Activated T-helper 1 cell treated with Interleukin-2 at 50 U/mL for 16 hours (primary cell): Measurements from ENCODE around the gene BCL11A.

ENCODE experiments used
- DNase-seq: peaks from one replicate; pipeline ENCODE4 v3.0.0-alpha.2; 2020; ENCODE audit warnings: low read depth

BCL11A gene

GRCh38 chr2:60553495-60554073 lies at the start of gene BCL11A:
Gene BCL11A, minus strand, starts transcription at chr2:60553654. Its CDS starts 384 bp downstream, at chr2:60553270.
- no peak for DNase-seq

DNA sequence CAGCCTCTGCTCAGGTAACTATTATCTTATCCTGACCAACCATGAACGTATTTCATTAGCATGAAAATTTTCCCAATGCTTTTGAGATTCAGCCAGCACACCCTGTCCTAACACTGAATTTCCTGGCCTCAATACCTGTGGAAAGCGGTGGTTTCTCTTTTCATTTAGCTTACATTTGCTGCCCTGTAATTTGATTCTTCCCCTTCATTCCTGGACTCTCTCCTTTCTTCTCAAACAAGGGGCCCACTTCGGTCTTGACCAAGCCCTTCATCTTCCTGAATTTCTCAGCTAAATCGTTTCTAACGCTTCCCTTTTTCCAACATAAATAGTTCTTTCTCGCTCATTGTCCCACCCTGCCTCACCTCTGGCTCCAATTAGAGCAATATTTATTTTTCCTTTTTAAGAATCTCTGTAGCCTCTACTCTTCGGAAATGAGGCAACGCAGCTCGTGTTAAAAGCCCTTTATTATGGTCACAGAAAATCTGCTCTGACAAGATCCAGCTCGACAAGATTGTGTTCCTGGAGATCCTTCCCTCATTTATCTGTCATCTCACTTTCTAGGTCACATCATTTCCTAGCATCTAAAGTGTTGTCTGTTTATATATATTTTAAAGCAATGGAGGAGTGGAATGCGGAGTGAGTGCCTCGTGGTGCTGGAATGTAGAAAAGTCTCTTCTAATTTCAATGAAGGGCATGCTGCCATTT lies 49.5 kb upstream of the BCL11A start:
- no peak for DNase-seq

DNA sequence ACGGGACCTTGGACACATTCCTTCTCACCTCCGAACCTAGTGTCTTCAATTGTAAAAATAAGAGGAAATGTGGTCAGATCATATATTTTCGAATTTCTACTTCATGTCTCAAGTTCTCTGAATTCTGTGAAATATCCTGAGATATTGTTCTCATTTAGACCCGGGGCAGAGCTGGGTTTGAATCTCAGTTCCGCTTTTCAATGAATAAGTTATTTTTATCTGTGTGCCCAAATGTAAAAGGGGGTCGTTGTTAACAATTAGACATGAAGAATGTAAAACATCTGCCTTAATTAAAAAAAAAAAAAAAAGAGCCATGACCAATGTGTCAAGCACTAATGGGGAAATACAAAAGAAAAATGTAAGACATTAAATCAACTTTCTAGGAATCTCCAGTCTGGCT lies 48.9 kb upstream of the BCL11A start:
- DNase-seq, result no peak

- no peak for DNase-seq
These were observed 44.8 kb upstream of the BCL11A start for GRCh38 chr2:60598271-60598670.

- no peak for DNase-seq
These were observed 43.9 kb upstream of the BCL11A start for GRCh38 chr2:60597346-60597745.

DNA sequence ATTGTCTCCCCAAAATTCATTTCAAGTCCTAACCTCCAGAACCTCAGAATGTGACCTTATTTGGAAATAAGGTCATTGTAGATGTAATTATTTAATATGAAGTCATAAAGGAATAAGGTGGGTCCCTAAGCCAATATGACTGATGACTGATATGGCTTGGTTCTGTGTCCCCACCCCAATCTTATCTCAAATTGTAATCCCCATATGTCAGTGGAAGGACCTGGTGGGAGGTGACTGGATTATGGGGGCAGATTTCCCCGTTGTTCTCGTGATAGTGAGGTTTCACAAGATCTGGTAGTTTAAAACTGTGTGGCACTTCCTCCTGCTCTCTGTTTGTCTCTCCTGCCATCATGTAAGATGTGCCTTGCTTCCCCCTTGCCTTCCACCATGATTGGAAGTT lies 43.0 kb upstream of the BCL11A start:
- DNase-seq, result no peak

- DNase-seq, result no peak
These were observed 42.5 kb upstream of the BCL11A start for GRCh38 chr2:60595953-60596352.

DNA sequence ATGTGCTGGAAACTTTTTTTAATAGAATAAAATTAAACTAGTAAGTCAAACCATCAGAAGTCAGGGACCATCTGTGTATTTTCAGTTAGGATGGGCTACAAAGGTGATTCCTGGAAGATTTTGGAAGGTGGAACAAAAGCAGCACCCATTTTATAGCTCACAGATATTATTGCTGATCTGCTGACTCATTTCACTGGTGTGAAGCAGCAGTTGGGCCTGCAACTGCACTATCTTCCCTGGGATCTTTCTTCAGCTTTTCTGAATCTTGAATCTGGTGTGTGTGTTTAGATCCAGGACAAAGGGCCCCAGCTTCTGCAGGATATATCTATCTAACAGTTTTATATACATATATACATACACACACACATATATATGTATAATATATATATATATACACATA lies 35.6 kb upstream of the BCL11A start:
- no peak for DNase-seq

- DNase-seq, result no peak
These were observed 32.6 kb upstream of the BCL11A start for GRCh38 chr2:60586081-60586480.

- no peak for DNase-seq
These were observed 31.8 kb upstream of the BCL11A start for GRCh38 chr2:60585276-60585675.

DNA sequence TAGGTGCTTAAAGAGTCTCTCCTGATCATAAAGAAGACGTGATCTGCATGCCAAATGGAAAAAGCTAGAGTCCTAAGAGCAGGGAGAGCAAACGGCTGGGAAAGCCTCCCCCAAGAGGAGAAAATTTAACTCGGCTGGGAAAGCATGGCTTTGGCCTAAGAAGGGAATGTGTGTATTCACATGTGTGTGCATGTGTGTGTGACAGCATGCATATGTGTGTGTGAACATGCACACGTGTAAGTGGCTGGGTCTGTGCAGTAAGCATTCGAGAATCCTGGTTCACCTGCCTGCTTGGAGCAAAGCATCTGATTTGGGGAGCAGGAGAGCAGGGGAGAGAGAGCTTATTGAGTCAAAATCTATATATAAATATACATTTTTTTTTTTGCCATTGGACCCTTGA lies 30.1 kb upstream of the BCL11A start:
- no peak for DNase-seq

DNA sequence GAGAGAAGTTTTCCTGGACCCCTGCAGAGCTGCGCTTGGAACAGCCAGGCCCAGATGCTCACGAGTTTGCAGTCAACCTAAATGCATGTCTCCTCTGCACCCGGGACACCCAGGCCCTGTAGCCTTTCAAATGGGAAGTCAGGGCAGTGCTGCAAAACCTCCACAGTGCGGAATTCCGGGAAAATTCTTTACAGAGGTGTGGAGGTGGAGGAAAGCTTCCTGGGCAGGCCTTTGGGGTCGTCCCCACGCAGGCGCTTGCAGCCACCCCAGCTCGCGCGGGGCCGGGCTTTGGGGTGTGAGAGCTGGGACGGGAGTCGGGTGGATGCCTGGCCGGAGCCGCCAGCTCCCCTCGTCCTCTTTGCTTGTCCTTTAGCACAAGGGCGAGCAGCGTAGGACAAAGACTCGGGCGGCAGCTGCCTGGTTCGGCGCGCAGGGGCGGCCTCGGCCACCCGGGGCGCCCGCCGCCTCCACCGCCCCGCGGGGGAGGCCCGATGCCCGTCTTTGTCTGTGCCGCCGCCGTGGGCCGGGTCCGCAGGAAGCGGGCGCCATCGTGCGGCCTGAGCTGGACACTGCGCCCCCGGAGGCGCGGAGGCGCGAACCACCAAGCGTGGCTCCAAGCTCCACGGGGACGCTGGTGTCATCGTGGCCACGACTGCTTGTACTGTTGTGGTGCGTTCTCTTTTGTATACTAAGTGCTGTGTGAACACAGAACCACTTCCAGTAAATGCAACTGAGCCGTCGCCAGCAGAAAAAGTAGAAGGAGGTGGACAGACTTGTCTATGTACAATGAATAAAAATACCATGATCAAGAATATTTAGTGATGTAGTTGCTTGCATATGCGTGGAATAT lies 28.2 kb upstream of the BCL11A start:
- peak; percentile 26 for DNase-seq

DNA sequence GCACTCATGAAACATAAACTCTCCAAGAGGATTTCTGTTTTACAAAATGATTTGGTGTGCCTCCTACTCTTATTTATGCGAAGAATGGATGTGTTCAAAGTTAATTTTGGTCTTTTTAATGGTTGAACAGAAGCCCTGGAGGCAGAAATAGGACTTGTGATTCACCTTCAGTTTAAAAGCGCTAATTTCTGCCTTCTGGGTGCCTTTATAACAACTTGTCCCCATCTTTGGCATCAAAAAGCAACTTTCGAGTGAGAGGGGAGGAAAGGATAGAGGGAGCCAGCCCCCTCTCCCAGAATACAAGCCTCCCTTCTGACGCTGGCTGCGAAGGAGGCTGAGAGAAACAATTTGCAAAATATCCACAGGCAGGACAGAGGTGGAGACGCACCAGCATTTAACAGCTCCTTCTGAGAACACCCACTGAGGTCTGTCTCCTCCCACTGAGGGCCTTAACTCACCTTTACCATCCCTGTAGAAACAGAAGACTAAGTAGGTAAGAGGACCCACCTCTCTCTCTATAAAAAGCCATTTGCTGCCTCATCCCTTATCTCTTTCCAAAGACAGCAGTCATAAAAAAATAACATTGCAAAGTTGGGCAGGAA lies 24.3 kb upstream of the BCL11A start:
- DNase-seq, result no peak

GRCh38 chr2:60573251-60573650 lies 19.8 kb upstream of the BCL11A start:
- DNase-seq, result no peak

GRCh38 chr2:60570251-60570650 lies 16.8 kb upstream of the BCL11A start:
- DNase-seq, result no peak

DNA sequence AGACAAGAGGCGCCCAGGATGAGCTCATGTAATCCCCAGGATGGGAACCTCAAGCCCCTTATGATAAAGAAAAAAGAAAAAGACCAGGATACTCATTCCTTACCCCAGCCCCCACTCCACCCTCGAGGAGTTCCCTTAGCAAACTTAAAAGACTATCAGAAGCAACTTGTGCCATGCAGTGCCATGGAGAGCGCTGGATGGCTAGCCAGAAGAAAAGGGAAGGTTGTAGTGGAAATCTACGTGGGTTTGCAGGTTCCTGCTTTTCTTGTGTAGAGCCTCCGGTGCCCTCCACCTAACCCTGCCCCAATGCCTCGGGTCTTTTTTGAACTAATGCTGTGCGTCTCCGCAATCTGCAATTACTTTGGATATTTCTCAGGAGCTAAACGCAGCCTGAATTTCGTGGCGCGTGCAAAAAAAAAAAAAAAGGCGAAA lies 16.2 kb upstream of the BCL11A start:
- no peak for DNase-seq

DNA sequence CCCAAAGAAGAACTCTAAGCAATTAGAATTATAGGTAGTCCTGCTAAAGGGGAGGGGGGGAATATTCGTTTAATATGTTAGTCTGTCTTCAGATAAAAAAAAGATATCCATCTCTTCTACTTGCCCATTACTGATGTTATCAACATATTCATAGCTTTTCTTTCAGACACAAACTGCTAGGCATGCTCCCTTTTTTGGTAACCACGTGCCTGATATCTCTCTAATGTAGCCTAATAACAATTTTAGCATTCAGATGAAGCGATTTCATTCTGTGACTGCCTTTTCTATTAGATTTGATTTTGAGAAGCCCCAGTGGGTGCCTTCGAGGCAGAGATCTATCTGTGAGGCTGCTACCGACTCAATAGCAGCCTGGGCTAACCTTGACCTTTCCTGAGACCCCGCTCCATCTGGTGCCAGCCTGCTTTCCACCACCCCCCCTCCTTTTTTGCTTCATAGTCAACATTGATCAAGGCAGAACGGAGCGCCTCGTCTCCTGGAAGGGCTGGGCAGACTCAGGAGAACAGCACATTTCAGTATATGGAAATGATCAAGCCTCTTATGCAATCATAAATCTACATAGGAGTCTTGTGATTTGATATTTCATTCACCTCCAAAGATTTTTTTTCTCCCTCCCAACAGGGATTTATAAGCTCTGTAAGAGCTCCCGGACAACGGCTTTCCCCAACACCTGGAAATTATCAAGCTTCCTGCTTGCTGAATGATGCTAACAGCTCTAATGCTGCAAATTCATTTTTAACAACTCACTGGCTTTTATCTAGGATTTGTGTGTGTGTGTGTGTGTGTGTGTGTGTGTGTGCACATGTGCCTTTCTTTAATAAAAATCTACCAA lies 14.7 kb upstream of the BCL11A start:
- no peak for DNase-seq

DNA sequence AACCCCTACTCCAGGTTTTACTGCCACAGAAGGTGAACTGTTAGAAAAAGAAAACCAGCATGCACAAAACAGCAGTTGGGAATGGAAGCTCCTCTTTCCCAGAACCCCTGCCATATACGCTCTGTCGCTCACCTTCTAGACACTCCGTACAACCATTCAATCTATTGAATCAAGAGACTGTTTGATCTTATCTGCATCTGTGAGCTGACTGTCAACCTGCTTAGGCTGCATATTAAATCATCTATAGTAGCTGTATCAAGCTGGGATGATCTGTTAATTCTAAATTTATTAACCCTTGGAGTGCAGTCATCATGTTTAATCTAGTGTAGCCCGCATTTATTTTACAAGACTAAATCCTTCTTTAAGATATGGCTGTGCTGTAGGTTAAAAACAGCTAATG lies 13.6 kb upstream of the BCL11A start:
- DNase-seq, result no peak

DNA sequence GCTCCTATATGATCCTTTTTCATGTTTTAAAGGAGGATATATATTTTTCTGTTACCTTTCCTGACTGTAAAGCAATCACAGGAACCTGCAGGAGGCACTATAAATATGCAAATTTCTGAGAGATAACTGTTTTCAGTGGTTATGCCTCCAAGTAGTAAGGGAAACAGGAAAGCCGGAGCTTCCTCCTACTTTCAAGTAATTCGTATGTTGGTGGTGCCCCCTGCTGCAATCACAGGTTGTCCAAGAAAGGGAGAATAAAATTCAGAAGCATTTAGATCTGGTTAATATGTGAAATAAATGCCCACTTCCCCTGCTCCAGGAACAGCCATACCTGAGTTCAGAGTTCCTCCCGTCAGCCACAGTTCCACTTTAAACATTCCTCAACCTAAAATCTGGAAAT lies 12.0 kb upstream of the BCL11A start:
- no peak for DNase-seq

- no peak for DNase-seq
These were observed 7.5 kb upstream of the BCL11A start for GRCh38 chr2:60560734-60561644.

DNA sequence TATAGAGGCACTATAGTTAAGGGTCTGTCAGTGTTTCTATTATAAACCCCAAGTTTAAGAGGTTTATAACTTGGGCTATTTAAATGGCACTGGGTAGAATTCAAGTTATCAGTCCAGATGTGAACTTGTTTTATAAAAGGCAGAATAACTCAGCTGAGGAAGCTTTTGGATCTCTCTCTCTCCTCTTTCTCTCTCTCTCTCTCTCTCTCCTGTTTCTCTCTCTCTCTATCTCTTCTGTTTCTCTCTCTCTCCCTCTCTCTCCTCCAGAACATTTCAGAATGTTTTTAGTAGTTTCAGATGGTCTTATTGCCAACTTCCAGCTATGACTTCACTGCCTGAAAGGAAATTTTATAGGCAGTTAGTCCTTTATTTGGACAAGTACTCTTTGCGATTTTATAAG lies 6.4 kb upstream of the BCL11A start:
- no peak for DNase-seq
